ENCODE measurements around the gene AP2A2. TPM values are rescaled to one million over a fixed set of nuclear protein-coding genes. Genes with fewer than 3 reads are reported as not detected.

Gene AP2A2
- total RNA-seq, 1 donor from 2014 or later: 9.5 TPM

DNA sequence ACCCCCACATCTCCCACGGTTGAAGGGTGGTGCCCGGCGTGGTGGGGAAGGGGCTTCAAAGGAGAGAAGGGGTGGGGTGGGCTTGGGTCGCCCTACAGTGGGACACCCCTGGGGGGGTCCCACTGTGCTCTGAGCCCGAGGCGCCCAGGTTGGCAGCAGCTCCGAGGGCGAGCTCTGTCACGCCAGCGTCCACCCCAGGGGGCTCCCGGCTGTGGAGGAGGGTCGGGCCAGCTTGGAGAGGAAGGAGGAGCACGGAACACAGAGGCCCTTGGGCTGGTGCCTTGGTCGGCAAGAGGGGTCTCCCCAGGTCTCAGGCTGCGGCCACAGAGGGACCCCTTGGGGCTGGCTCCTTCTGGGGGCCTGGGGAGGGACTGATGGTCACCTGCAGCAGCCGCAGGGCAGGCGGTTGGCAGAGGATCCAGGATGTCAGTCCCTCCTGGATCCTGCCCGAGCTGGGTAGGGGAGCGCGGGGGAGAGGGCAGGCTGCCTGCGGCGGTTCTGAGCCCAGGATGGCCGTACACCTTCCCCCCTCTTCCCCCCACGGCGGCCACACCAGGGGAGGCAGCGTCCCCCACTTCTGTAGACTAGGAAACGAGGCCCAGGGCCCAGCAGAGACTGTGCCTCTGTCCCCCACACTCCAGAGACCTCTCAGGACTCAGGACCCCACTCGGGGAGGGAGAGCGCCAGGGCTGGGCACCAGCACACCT lies 110.1 kb downstream of the AP2A2 start:
- no peak for DNase-seq (ENCODE audit: low read depth)
- Histone ChIP-seq H3K36me3 (ENCODE audit: control insufficient read depth, insufficient read depth, low read length) (no peaks in the 10 kb centered on the region), H3K4me3 (ENCODE audit: low read depth, low read length) (no peak overlapping the region), H3K27me3 (ENCODE audit: control insufficient read depth, insufficient read depth, low read length) (no peaks in the 10 kb centered on the region)
- no peak for FAIRE-seq
- TF ChIP-seq CTCF (IDR thresholded peaks at IDR 0.05; ENCODE audit: insufficient read depth, low read length, severe bottlenecking): no peak

GRCh38 chr11:1036303-1036923 lies 110.7 kb downstream of the AP2A2 start, which contains the start of gene MUC6:
Gene MUC6 (minus strand): TSS chr11:1036718. CDS start chr11:1036655, 63 bp downstream.
- TF ChIP-seq CTCF (IDR thresholded peaks at IDR 0.05; ENCODE audit: insufficient read depth, low read length, severe bottlenecking): no peak
- Histone ChIP-seq H3K4me3 (ENCODE audit: low read depth, low read length) (no peak within 1 kb of the TSS), H3K27me3 (ENCODE audit: control insufficient read depth, insufficient read depth, low read length) (no peaks in the 10 kb centered on the region), H3K36me3 (ENCODE audit: control insufficient read depth, insufficient read depth, low read length) (no peaks in the 10 kb centered on the region)
- FAIRE-seq (no peak), DNase-seq (ENCODE audit: low read depth) (no peak)

DNA sequence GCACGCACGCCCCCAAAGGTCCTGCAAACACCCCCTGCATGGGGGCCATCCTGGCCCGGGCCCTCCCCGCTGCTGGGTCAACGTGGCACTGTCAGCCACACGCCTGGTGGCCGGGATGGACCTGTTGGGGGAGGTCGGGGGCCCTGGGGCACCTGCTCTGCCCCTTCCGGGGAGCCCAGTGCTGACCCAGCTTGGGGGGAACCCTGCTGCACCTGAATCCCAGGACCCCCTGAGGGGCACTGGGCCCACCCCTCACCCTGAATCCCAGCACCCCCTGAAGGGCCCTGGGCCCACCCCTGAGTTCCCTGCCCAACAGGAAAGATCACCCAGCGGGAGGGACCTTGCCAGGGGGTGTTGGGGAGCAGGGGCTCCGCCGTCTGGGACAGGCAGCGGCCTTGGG lies 111.3 kb downstream of the AP2A2 start:
- no peak for TF ChIP-seq CTCF (IDR thresholded peaks at IDR 0.05; ENCODE audit: insufficient read depth, low read length, severe bottlenecking)
- no peaks in the 10 kb centered on the region for H3K36me3 ChIP-seq (ENCODE audit: control insufficient read depth, insufficient read depth, low read length)
- DNase-seq (ENCODE audit: low read depth) (no peak), FAIRE-seq (no peak)
- H3K27me3 ChIP-seq (ENCODE audit: control insufficient read depth, insufficient read depth, low read length): peaks cover 1% of the 10 kb centered on the region
- no peak overlapping the region for H3K4me3 ChIP-seq (ENCODE audit: low read depth, low read length)

GRCh38 chr11:1037506-1038055 lies 111.9 kb downstream of the AP2A2 start:
- H3K4me3 ChIP-seq (ENCODE audit: low read depth, low read length): no peak overlapping the region
- DNase-seq (ENCODE audit: low read depth): no peak
- H3K27me3 ChIP-seq (ENCODE audit: control insufficient read depth, insufficient read depth, low read length): peaks cover 2% of the 10 kb centered on the region
- H3K36me3 ChIP-seq (ENCODE audit: control insufficient read depth, insufficient read depth, low read length): no peaks in the 10 kb centered on the region
- TF ChIP-seq CTCF (IDR thresholded peaks at IDR 0.05; ENCODE audit: insufficient read depth, low read length, severe bottlenecking): no peak
- FAIRE-seq: no peak

DNA sequence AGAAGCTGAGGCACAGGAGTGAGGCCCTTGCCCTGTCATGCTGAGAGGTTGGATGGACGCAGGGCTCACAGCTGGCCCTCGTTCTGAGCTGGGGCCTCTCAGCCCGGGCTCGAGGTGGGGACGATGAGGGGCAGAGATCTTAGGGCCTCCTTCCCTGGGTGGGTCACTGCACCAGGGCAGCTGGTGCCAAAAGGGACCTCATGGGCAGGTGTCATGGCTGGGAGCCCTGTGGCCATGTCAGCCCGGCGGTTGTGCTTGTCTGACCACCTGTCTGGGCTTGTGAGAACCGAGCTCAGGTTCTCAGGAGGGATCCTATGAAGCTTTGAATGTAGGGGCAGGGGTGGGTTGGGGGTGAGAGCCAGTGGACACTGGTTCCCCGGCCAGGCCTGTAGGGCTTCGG lies 112.7 kb downstream of the AP2A2 start:
- no peak for TF ChIP-seq CTCF (IDR thresholded peaks at IDR 0.05; ENCODE audit: insufficient read depth, low read length, severe bottlenecking)
- no peaks in the 10 kb centered on the region for H3K36me3 ChIP-seq (ENCODE audit: control insufficient read depth, insufficient read depth, low read length)
- DNase-seq (ENCODE audit: low read depth): no peak
- no peak for FAIRE-seq
- no peak overlapping the region for H3K4me3 ChIP-seq (ENCODE audit: low read depth, low read length)
- H3K27me3 ChIP-seq (ENCODE audit: control insufficient read depth, insufficient read depth, low read length): peaks cover 2% of the 10 kb centered on the region

Measured in bronchial epithelial cell (primary cell).